Raji (cell line): ENCODE measurements around the gene RNF167.

Source experiments
- POLR2A ChIP-seq: IDR thresholded peaks from 2 replicates; pipeline ENCODE4 v1.6.1; 2011; ENCODE audit warnings: low read depth, low read length, control low read depth; ENCODE audit not compliant: insufficient read depth

Gene RNF167

DNA sequence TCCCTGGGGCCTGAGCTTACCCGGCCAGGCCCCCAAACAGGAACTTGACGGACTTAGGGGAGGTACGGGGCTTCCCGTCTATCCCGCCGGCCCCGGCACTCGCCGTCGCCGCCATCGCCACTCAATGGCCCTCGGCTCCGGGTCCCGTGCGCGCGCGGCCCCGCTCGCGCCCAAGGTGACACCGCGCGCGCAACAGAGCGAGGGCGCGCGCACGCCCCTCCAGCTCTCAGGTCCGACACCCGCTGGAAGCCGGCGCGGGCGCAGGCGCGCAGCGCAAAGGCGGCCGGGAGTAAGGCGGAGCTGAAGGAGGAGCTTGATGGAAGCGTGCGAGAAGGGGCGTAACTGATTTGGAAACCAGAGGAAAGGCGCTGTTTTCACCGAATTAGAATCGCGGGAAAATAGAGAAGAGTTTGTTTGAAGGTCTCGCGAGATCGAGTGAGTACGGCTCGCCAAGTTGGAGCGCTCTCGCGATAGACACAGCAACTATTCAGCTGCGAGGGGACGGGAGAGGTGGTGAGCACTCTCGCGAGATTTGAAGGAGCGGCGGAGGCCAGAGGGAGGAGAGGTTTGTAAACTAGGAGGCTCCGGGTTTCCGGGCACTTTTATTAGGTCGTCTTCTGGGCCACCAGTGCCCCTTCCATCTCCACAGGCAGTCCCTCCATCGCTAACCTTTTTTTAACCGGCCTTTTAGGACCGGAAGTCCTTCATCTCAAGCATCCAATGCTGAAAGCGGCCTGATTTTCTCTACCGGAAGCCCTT is at the start of gene RNF167, which contains the start of gene SLC25A11:
Gene RNF167 (plus strand): TSS at position 473 of the 759 bp plus-strand sequence. CDS start 642 bp downstream, outside the sequence.
Gene SLC25A11 (minus strand): TSS at position 251 of the 759 bp plus-strand sequence. CDS start 136 bp downstream, at position 115.
- TF ChIP-seq POLR2A: peak; percentile 82

DNA sequence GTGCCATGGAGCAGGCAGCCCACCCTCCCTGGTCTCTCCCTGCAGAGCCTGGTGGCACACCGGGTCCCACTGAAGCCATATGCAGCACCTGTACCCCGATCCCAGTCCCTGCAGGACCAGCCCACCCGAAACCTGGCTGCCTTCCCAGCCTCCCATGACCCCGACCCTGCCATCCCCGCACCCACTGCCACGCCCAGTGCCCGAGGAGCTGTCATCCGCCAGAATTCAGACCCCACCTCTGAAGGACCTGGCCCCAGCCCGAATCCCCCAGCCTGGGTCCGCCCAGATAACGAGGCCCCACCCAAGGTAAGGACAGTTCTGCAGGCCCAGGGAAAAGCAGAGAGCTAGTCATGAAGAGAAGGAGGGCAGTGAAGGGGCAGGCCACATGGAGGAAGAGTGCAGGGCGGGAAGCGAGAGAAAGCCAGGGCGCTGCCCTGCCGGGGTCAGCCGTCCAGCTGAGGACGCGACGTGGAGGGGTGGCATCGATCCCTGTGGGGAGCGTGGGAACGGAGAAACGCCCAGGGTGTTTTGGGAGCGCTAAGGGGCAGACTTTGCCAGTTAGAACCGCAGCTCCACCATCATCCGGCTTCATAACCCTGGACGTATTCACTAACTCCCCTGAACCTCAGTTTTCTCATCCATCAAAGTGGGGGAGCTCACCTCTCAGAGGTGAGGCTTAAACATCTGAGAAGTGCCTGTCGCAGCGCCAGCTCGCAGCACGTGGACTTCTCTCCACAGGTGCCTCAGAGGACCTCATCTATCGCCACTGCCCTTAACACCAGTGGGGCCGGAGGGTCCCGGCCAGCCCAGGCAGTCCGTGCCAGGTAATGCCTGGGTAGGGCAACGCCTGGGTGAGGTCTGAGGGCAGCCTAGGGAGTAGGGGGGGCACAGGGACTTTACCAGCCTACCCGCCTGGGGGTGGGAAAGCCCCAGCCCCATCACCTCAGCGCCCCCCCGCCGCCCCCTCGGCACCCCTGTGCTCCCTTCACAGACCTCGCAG is 48.4 kb upstream of the RNF167 start:
- TF ChIP-seq POLR2A: no peak

DNA sequence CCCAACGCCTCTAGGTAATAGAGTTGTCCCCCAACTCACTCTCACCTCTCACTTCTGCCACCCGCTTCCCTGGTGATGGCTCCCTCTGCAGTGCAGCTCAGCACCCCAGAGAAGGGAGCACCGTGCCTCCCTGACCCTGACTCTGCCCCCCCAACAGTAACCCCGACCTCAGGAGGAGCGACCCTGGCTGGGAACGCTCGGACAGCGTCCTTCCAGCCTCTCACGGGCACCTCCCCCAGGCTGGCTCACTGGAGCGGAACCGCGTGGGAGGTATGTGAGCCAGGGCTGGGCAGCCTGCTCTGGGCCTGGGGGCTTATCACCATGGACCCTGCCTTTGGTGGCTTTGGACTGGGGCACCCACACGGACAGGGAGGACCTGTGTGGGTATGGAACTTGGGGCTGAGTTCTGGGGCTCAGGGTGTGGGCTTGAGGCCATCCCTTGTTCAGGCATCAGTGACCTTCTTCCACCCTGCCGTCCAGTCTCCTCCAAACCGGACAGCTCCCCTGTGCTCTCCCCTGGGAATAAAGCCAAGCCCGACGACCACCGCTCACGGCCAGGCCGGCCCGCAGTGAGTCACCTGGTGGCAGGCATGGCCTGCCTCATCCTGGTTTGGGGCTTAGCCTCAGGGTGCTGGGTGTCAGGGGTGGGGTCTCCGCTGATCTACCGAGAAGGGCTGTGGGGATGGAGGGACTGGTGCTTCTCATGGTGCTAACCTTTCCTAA is 47.4 kb upstream of the RNF167 start:
- TF ChIP-seq POLR2A: no peak

- TF ChIP-seq POLR2A: no peak
Observed at GRCh38 chr17:4893272-4893671, 46.8 kb upstream of the RNF167 start.

DNA sequence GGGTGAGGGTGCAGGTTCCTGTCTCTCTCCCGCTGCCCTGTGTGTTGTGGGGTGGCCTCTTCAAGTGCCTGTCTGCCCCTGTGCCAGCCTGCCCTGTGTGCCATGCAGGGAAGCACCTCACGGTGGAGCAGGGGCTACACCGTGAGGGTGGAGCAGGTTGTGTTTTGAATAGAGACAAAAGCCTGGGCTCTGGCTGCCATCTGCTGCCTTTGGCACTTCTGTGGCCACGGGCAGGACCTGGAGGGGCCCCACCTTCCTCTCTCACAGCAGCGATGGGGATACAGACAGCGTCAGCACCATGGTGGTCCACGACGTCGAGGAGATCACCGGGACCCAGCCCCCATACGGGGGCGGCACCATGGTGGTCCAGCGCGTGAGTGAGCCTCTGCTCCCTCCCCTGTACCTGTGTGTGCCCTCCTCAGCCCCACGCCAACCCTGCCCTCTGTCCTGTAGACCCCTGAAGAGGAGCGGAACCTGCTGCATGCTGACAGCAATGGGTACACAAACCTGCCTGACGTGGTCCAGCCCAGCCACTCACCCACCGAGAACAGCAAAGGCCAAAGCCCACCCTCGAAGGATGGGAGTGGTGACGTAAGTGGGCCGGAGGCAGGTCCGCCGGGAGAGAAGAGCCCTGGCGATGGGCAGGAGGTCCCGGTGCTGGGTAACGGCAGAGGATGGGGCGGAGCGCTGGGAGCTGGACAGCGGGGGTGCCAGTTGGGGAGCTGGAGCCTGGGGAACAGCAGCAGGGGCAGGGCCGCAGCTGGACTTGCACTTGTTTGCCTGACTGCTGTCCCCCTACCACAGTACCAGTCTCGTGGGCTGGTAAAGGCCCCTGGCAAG is 46.1 kb upstream of the RNF167 start:
- TF ChIP-seq POLR2A: no peak

DNA sequence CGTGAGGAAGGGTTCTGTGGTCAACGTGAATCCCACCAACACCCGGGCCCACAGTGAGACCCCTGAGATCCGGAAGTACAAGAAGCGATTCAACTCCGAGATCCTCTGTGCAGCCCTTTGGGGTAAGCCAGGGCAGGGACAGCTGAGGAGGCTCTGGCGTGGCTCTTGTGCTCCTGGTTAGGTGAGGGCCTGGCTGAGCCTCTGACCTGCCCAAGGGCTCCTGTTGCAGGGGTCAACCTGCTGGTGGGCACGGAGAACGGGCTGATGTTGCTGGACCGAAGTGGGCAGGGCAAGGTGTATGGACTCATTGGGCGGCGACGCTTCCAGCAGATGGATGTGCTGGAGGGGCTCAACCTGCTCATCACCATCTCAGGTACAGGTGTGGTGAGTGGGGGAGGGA is 44.9 kb upstream of the RNF167 start:
- no peak for TF ChIP-seq POLR2A

DNA sequence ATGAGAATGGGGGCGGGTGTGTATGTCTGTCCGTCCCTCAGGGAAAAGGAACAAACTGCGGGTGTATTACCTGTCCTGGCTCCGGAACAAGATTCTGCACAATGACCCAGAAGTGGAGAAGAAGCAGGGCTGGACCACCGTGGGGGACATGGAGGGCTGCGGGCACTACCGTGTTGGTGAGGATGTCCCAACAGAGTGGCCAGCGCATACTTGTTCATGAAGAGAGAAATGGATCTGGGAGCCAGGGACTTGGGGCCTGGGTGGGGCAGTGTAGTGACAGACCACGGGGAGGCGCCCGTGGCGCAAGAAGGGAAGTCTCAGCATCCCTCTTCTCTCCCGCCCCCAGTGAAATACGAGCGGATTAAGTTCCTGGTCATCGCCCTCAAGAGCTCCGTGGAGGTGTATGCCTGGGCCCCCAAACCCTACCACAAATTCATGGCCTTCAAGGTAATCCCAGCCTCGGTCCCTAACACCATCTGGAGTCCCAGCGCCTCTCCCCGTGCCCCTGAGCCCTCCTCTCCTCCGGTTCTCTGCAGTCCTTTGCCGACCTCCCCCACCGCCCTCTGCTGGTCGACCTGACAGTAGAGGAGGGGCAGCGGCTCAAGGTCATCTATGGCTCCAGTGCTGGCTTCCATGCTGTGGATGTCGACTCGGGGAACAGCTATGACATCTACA is 44.3 kb upstream of the RNF167 start:
- TF ChIP-seq POLR2A: no peak

GRCh38 chr17:4896332-4897197 is 43.5 kb upstream of the RNF167 start:
- TF ChIP-seq POLR2A: no peak

DNA sequence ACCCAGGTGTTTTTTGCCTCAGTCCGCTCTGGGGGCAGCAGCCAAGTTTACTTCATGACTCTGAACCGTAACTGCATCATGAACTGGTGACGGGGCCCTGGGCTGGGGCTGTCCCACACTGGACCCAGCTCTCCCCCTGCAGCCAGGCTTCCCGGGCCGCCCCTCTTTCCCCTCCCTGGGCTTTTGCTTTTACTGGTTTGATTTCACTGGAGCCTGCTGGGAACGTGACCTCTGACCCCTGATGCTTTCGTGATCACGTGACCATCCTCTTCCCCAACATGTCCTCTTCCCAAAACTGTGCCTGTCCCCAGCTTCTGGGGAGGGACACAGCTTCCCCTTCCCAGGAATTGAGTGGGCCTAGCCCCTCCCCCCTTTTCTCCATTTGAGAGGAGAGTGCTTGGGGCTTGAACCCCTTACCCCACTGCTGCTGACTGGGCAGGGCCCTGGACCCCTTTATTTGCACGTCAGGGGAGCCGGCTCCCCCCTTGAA is 42.8 kb upstream of the RNF167 start:
- no peak for TF ChIP-seq POLR2A

- TF ChIP-seq POLR2A: no peak
Observed at GRCh38 chr17:4897785-4898184, 42.3 kb upstream of the RNF167 start.

- TF ChIP-seq POLR2A: no peak
Observed at GRCh38 chr17:4898351-4898750, 41.7 kb upstream of the RNF167 start.

DNA sequence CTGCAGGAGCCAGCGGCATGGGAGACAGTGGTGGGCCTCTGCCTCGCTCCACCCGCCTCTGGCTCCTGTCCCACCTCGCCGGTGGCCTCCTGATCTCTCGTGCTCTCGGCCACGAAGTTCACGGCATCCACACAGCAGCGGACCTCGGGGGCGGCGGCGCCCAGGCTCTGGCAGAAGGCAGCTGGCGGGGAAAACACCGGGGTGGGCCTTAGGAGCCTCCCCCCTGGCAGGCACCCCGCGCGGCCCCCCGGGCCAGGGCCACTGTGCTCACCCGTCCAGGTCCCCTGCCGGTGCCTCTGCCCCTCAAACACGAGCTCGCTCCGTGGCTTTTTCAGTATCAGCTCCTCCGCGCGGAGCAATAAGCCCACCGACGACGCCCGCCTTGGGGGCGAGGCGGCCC is 41.1 kb upstream of the RNF167 start:
- no peak for TF ChIP-seq POLR2A
